ENCODE measurements around the gene PILRA. TPM values are rescaled to one million over a fixed set of nuclear protein-coding genes. Genes with fewer than 3 reads are reported as not detected.
"Not testable (repeated sequence)": the region's sequence is repeated elsewhere in the genome, so short reads cannot be mapped to it uniquely, and the experiment has no call there.

The PILRA gene
- total and polyA plus RNA-seq, 2 of the 8 experiments (the other 6 are each of a cell fraction or from before 2014, with no cell fraction given) = 7.6 to 10.6 TPM

DNA sequence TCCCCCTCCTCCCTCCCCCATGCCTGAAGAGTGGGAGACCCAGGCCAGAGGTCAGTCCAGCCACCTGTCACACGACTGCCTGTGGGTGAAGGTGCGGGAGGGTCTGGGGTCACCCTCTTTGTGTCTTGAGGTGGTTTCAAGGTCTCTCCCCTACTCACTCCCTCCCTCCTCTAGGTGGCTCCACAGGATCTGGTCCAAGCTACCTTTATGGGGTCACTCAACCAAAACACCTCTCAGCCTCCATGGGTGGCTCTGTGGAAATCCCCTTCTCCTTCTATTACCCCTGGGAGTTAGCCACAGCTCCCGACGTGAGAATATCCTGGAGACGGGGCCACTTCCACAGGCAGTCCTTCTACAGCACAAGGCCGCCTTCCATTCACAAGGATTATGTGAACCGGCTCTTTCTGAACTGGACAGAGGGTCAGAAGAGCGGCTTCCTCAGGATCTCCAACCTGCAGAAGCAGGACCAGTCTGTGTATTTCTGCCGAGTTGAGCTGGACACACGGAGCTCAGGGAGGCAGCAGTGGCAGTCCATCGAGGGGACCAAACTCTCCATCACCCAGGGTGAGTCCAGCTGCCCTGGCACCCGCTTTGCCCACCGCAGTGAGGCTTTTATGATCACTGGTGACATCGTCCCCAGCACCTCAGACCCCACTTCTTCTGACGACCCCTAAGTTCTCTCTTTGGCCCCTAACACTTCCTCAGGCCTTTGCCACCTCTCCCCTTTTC, 747 bp downstream of the PILRA start:
- H2AFZ ChIP-seq (ENCODE audit: low read length); H3K27ac ChIP-seq (ENCODE audit: low read depth, low read length); H3K79me1 ChIP-seq (ENCODE audit: low read depth, low read length); H3K4me3 ChIP-seq (ENCODE audit: extremely low read depth in 1 of 4, insufficient read depth in 2 of 4, low read depth in 3 of 4, low read length in 4 of 4); H3K23me2 ChIP-seq (ENCODE audit: low read depth, low read length); H3K36me3 ChIP-seq (ENCODE audit: control insufficient read depth in 2 of 4, insufficient read depth in 4 of 4, low read length in 3 of 4); H3K9me3 ChIP-seq (ENCODE audit: insufficient read depth in 2 of 2, low read depth in 1 of 2, low read length in 1 of 2); H3K4ac ChIP-seq (replicated peaks; ENCODE audit: insufficient read length, low read depth, low read length); H2BK120ac ChIP-seq (replicated peaks; ENCODE audit: low read depth, low read length); H3K79me2 ChIP-seq (ENCODE audit: control insufficient read depth in 1 of 2, insufficient read depth in 2 of 2, low read length in 2 of 2); H4K8ac ChIP-seq (ENCODE audit: extremely low read depth, insufficient read depth, low read length); H3K27me3 ChIP-seq (replicated peaks in 1 of 4; ENCODE audit: control insufficient read depth in 3 of 4, extremely low read depth in 1 of 4, insufficient read depth in 3 of 4, low read length in 3 of 4); H4K91ac ChIP-seq (replicated peaks; ENCODE audit: insufficient read length, low read length); H2BK5ac ChIP-seq (ENCODE audit: low read depth, low read length); H2AK5ac ChIP-seq (ENCODE audit: low read depth, low read length); H3K56ac ChIP-seq (replicated peaks; ENCODE audit: insufficient read length, low read depth, low read length); H2BK20ac ChIP-seq (ENCODE audit: low read length); H3K4me2 ChIP-seq (ENCODE audit: insufficient read depth in 1 of 2, low read depth in 2 of 2, low read length in 2 of 2); H3K14ac ChIP-seq (ENCODE audit: insufficient read length); H4K20me1 ChIP-seq (replicated peaks in 1 of 2; ENCODE audit: control insufficient read depth in 1 of 2, insufficient read depth in 2 of 2, low read length in 2 of 2); H3K18ac ChIP-seq (ENCODE audit: extremely low read depth, low read length); H3K23ac ChIP-seq (ENCODE audit: insufficient read length); DNase-seq (ENCODE audit: low read depth in 1 of 2, low spot score in 2 of 2); H3K9ac ChIP-seq (replicated peaks in 1 of 4; ENCODE audit: extremely low read depth in 1 of 4, low read depth in 3 of 4, low read length in 3 of 4); H2BK15ac ChIP-seq (ENCODE audit: low read length); H4K5ac ChIP-seq (ENCODE audit: insufficient read length, low read depth, low read length); FAIRE-seq: not testable (repeated sequence)
- ChIA-PET CTCF (ENCODE audit: partially characterized antibody) (interaction anchor here (1.0 to 2.7 kb wide), 6 partner anchors 16 to 82 kb away, joined by 3 to 17 read pairs (median 4); no protein-coding TSS in a partner anchor), POLR2A (ENCODE audit: partially characterized antibody) (interaction anchor here (0.6 to 1.7 kb wide), 6 partner anchors 9 to 71 kb away, joined by 3 to 12 read pairs (median 4); partner anchors contain the start of genes MEPCE and ZCWPW1)
- peak; percentile 16 to 33; a peak in 3 of 4 replicates for TF ChIP-seq RAD21 (IDR thresholded peaks at IDR 0.05 in 1 of 2, conservative IDR thresholded peaks at IDR 0.05 in 1 of 2; ENCODE audit: low read depth in 2 of 2, low read length in 2 of 2)
- TF ChIP-seq, protein P1, sequence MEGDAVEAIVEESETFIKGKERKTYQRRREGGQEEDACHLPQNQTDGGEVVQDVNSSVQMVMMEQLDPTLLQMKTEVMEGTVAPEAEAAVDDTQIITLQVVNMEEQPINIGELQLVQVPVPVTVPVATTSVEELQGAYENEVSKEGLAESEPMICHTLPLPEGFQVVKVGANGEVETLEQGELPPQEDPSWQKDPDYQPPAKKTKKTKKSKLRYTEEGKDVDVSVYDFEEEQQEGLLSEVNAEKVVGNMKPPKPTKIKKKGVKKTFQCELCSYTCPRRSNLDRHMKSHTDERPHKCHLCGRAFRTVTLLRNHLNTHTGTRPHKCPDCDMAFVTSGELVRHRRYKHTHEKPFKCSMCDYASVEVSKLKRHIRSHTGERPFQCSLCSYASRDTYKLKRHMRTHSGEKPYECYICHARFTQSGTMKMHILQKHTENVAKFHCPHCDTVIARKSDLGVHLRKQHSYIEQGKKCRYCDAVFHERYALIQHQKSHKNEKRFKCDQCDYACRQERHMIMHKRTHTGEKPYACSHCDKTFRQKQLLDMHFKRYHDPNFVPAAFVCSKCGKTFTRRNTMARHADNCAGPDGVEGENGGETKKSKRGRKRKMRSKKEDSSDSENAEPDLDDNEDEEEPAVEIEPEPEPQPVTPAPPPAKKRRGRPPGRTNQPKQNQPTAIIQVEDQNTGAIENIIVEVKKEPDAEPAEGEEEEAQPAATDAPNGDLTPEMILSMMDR (IDR thresholded peaks at IDR 0.05; ENCODE audit: control extremely low read depth in 1 of 3, insufficient read depth in 1 of 3, low read depth in 1 of 3, low read length in 3 of 3) = peak; percentile 1 to 23 (median 14); a peak in 3 of 4 replicates
- Histone ChIP-seq H2BK12ac (ENCODE audit: low read depth, low read length) (0 out of 2 replicates have a peak overlapping the region, but pooled peaks have one; percentile 33), H3K4me1 (replicated peaks in 1 of 4; ENCODE audit: control insufficient read depth in 3 of 4, insufficient read depth in 4 of 4, low read length in 3 of 4) (peaks cover 0 to 29% (median 18%) of the 10 kb centered on the region in 4 experiments; a peak in 6 of 7 replicates)
- WGBS, 2 experiments (ENCODE audit: extremely low coverage in 1 of 2, insufficient coverage in 1 of 2, insufficient read length in 1 of 2, insufficient replicate concordance in 2 of 2, low coverage in 1 of 2, low lambda C conversion rate in 2 of 2, missing lambda C conversion rate in 1 of 2) = 85% methylated on average over 13 of the region's 15 CpGs; no CpG with 5 or more reads in 1 of the 2 experiments
